Panc1 (cell line): ENCODE measurements around the gene FBXO10. TPM values are rescaled to one million over a fixed set of nuclear protein-coding genes. Genes with fewer than 3 reads are reported as not detected.
"Not testable (repeated sequence)": the region's sequence is repeated elsewhere in the genome, so short reads cannot be mapped to it uniquely, and the experiment has no call there.

Experiments
- ATAC-seq: fragments of 200-7000 bp; cut with Tn5 transposase; 2 replicates; pipeline ENCODE4 v1.9.1; 2020; ENCODE audit warnings: mild to moderate bottlenecking, moderate library complexity
- BruUV-seq: library from RNA; stranded (reverse); fragments of 400-500 nt; replicated peaks from 2 replicates; lab custom pipeline; 2021; lab: Mats Ljungman, UMichigan
- CTCF ChIA-PET: fragments of 300-600 bp; sonication (Branson Sonifier 250); formaldehyde crosslinking; loops from one replicate; lab custom pipeline; 2022; ENCODE audit warnings: antibody characterized with exemption; lab: Charles Lee
- POLR2A ChIA-PET: fragments of 300-600 bp; sonication (Branson Sonifier 250); formaldehyde crosslinking; loops from one replicate; lab custom pipeline; 2022; ENCODE audit warnings: antibody characterized with exemption; lab: Charles Lee
- DNase-seq: peaks from one replicate; pipeline ENCODE4 v3.0.0-alpha.2; 2010; ENCODE audit warnings: low read depth, low spot score
- H3K27ac ChIP-seq: 2 replicates; pipeline ENCODE4 v1.5.1; 2011; ENCODE audit warnings: mild to moderate bottlenecking, low read length, inconsistent platforms
- H3K27me3 ChIP-seq: fragments of 200-500 bp; sonication (Bioruptor generic); 2 replicates; pipeline ENCODE4 v1.6.0; 2014; ENCODE audit warnings: low read length, inconsistent platforms; ENCODE audit not compliant: control insufficient read depth, insufficient read depth
- H3K36me3 ChIP-seq: fragments of 200-500 bp; sonication (Bioruptor generic); 2 replicates; pipeline ENCODE4 v1.5.1; 2014; ENCODE audit warnings: inconsistent platforms, mild to moderate bottlenecking, low read length, moderate library complexity; ENCODE audit not compliant: control insufficient read depth, insufficient read depth
- H3K4me1 ChIP-seq: 2 replicates; pipeline ENCODE4 v1.5.1; 2011; ENCODE audit warnings: inconsistent platforms, mild to moderate bottlenecking, low read length, moderate library complexity; ENCODE audit not compliant: control insufficient read depth, insufficient read depth
- H3K4me3 ChIP-seq, 2 experiments: 2 replicates each; pipeline ENCODE4 v1.5.1; 2011 to 2012; ENCODE audit warnings: low read depth in 2 of 2, low read length in 2 of 2, mild to moderate bottlenecking in 2 of 2, inconsistent platforms in 1 of 2, moderate library complexity in 1 of 2
- H3K9me3 ChIP-seq: fragments of 200-500 bp; sonication (Bioruptor generic); 2 replicates; pipeline ENCODE4 v1.5.1; 2014; ENCODE audit warnings: low read depth, mild to moderate bottlenecking, inconsistent platforms, low read length, moderate library complexity; ENCODE audit not compliant: control insufficient read depth, insufficient read depth
- POLR2AphosphoS5 ChIP-seq: IDR thresholded peaks from 2 replicates; pipeline ENCODE4 v1.6.1; 2012; ENCODE audit warnings: mild to moderate bottlenecking, low read depth, low read length, moderate library complexity
- SIN3A ChIP-seq: IDR thresholded peaks from 2 replicates; pipeline ENCODE4 v1.6.1; 2012; ENCODE audit warnings: low read depth, mild to moderate bottlenecking, low read length, moderate library complexity, borderline replicate concordance; ENCODE audit not compliant: insufficient read depth
- TCF7L2 ChIP-seq: IDR thresholded peaks from 2 replicates; pipeline ENCODE4 v1.6.1; 2011; ENCODE audit warnings: mild to moderate bottlenecking, low read depth, low read length, inconsistent platforms
- in situ Hi-C: cut with HindIII; loops from 2 replicates; pipeline ENCODE4 v1.10.0; 2016; ENCODE audit warnings: low sequenced_read_pairs, low pct_unique_long_range_greater_than_20kb
- intact Hi-C: fragments of 100-400 bp; cut with micrococcal nuclease; formaldehyde crosslinking; loops from one replicate; pipeline ENCODE4 v1.10.0; 2022; ENCODE audit not compliant: unreplicated experiment
- total RNA-seq: library from RNA; stranded (reverse); gene quantifications from one replicate; pipeline ENCODE4 v1.2.1, GENCODE V29; 2021; ENCODE audit not compliant: unreplicated experiment
- TF ChIP-seq, protein P1 (sequence below), 2 experiments: IDR thresholded peaks; 2 replicates each; pipeline ENCODE4 v1.6.1; 2011 to 2012; ENCODE audit warnings: low read depth in 2 of 2, control low read depth in 1 of 2, low read length in 1 of 2, mild to moderate bottlenecking in 1 of 2, moderate library complexity in 1 of 2; ENCODE audit not compliant: insufficient read depth in 1 of 2
- TF ChIP-seq, protein P2 (sequence below): fragments of 450-650 bp; IDR thresholded peaks from 2 replicates; pipeline ENCODE4 v1.5.1; 2017; ENCODE audit warnings: mild to moderate bottlenecking

FBXO10 gene
- total RNA-seq, 1 experiment from 2014 or later = 39.8 TPM

DNA sequence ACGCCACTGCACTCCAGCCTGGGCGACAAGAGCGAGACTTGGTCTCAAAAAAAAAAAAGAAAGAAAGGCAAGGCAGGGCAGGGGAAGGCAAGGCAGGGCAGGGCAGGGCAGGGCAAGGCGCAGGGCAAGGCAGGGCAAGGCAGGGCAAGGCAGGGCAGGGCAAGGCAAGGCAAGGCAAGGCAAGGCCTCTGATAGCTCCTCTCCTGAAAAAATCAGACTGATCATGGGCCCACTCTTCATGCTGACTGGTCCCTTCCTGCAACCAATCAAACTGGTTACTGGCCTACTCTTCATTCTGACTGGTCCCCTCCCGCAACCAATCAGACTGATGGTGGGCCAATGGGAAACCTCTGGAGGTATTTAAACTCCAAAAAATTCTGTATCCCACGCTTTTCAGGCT lies 107.6 kb downstream of the FBXO10 start:
- no peak for TF ChIP-seq TCF7L2
- TF ChIP-seq, protein P1, sequence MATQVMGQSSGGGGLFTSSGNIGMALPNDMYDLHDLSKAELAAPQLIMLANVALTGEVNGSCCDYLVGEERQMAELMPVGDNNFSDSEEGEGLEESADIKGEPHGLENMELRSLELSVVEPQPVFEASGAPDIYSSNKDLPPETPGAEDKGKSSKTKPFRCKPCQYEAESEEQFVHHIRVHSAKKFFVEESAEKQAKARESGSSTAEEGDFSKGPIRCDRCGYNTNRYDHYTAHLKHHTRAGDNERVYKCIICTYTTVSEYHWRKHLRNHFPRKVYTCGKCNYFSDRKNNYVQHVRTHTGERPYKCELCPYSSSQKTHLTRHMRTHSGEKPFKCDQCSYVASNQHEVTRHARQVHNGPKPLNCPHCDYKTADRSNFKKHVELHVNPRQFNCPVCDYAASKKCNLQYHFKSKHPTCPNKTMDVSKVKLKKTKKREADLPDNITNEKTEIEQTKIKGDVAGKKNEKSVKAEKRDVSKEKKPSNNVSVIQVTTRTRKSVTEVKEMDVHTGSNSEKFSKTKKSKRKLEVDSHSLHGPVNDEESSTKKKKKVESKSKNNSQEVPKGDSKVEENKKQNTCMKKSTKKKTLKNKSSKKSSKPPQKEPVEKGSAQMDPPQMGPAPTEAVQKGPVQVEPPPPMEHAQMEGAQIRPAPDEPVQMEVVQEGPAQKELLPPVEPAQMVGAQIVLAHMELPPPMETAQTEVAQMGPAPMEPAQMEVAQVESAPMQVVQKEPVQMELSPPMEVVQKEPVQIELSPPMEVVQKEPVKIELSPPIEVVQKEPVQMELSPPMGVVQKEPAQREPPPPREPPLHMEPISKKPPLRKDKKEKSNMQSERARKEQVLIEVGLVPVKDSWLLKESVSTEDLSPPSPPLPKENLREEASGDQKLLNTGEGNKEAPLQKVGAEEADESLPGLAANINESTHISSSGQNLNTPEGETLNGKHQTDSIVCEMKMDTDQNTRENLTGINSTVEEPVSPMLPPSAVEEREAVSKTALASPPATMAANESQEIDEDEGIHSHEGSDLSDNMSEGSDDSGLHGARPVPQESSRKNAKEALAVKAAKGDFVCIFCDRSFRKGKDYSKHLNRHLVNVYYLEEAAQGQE (IDR thresholded peaks at IDR 0.05; ENCODE audit: insufficient read depth in 1 of 2, low read depth in 2 of 2, low read length in 1 of 2) = no peak
- no peak for TF ChIP-seq SIN3A
- TF ChIP-seq, protein P2, sequence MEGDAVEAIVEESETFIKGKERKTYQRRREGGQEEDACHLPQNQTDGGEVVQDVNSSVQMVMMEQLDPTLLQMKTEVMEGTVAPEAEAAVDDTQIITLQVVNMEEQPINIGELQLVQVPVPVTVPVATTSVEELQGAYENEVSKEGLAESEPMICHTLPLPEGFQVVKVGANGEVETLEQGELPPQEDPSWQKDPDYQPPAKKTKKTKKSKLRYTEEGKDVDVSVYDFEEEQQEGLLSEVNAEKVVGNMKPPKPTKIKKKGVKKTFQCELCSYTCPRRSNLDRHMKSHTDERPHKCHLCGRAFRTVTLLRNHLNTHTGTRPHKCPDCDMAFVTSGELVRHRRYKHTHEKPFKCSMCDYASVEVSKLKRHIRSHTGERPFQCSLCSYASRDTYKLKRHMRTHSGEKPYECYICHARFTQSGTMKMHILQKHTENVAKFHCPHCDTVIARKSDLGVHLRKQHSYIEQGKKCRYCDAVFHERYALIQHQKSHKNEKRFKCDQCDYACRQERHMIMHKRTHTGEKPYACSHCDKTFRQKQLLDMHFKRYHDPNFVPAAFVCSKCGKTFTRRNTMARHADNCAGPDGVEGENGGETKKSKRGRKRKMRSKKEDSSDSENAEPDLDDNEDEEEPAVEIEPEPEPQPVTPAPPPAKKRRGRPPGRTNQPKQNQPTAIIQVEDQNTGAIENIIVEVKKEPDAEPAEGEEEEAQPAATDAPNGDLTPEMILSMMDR = no peak
- no peak for TF ChIP-seq POLR2AphosphoS5
- no peaks in the 10 kb centered on the region; the same call in 1 of the 2 replicates for H3K36me3 ChIP-seq
- peaks cover 3% of the 10 kb centered on the region; the same call in 1 of the 2 replicates for H3K9me3 ChIP-seq
- no peak for ATAC-seq
- POLR2A ChIA-PET = interaction anchor here (0.7 kb wide), 1 partner anchor 18 kb away, joined by 3 read pairs; no protein-coding TSS in a partner anchor
- H3K27ac ChIP-seq = peak overlapping the region; percentile 100
- no peaks in the 10 kb centered on the region for H3K27me3 ChIP-seq
- CTCF ChIA-PET = no interaction called here
- H3K4me1 ChIP-seq = peaks cover 28% of the 10 kb centered on the region
- in situ Hi-C loops = no loop called here
- no peak overlapping the region for H3K4me3 ChIP-seq
- BruUV-seq = no TSS peak
- no peak for DNase-seq
- intact Hi-C loops = no loop called here

DNA sequence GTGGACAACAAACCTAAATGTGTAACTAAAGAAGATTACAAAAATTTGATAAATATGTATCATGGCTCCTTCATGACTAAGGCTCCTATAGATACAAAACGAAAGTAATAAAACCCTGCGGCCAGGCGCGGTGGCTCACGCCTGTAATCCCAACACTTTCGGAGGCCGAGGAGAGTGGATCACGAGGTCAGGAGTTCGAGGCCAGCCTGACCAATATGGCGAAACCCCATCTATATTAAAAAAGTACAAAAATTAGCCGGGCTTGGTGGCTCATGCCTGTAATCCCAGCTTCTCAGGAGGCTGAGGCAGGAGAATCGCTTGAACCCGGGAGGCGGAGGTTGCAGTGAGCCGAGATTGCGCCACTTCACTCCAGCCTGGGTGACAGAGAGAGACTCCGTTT lies 108.7 kb downstream of the FBXO10 start:
- Histone ChIP-seq H3K4me3 (peak overlapping the region; percentile 57 to 84), H3K4me1 (peaks cover 21% of the 10 kb centered on the region), H3K27ac (peak overlapping the region; percentile 100)
- intact Hi-C loops, ATAC-seq, H3K36me3 ChIP-seq, DNase-seq, H3K27me3 ChIP-seq, in situ Hi-C loops, CTCF ChIA-PET, BruUV-seq, POLR2A ChIA-PET, H3K9me3 ChIP-seq: not testable (repeated sequence)

DNA sequence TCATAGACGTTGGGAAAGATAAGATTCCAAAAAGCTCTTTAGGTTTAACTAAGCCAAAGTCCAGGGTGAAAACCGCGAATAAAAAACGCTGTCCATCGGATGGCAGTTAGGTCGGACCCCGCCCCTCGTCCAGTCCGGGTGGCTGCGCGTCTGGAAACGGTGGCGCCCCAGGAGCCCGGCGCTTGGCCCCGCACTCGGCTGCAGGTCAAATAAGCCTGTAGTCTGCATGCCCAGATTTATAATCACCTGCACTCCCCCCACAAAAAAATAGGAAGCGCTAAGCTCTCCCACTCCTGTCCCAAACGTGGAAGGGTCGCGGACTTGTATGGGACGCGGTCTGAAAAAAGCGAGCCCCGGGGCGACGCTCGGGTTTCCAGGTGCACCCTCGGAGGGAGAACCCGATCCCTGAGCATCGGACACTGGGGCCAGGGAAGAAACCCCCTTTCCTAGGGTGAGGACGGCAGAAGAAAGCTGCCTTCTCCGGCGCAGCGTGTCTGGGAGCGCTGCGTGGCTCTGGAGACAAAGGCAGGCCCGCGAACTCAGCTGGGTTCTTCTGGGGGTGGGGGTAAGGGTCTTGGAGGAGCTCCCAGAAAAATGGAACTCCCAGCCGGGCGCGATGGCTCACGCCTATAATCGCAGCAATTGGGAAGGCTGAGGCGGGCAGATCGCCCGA lies 110.0 kb downstream of the FBXO10 start:
- Histone ChIP-seq H3K27me3 (no peaks in the 10 kb centered on the region), H3K36me3 (no peaks in the 10 kb centered on the region; the same call in 1 of the 2 replicates), H3K27ac (peak overlapping the region; percentile 100), H3K4me1 (peaks cover 22% of the 10 kb centered on the region), H3K4me3 (peak overlapping the region; percentile 57 to 84), H3K9me3 (no peaks in the 10 kb centered on the region)
- intact Hi-C loops = no loop called here
- BruUV-seq = TSS peak; percentile 99
- TF ChIP-seq, protein P2 = no peak
- TF ChIP-seq, protein P1 (IDR thresholded peaks at IDR 0.05; ENCODE audit: insufficient read depth in 1 of 2, low read depth in 2 of 2, low read length in 1 of 2) = no peak
- TF ChIP-seq SIN3A (no peak), TCF7L2 (0 out of 2 replicates have a peak, but pooled peaks have one; percentile 4), POLR2AphosphoS5 (no peak)
- ATAC-seq (peak; percentile 52), DNase-seq (peak; percentile 83)
- in situ Hi-C loops = no loop called here
- POLR2A ChIA-PET = interaction anchor here (0.5 to 1.9 kb wide), 7 partner anchors 15 to 1805 kb away, joined by 3 to 20 read pairs (median 3); partner anchors contain the start of genes GRHPR and POLR1E
- CTCF ChIA-PET = no interaction called here
